GM12892 (cell line): Measurements from ENCODE around the gene OSTN.

Source experiments
- POLR2A ChIP-seq: IDR thresholded peaks from 2 replicates; pipeline ENCODE4 v1.6.1; 2011; ENCODE audit warnings: low read depth, low read length, control low read depth
- POLR2AphosphoS5 ChIP-seq: IDR thresholded peaks from 2 replicates; pipeline ENCODE4 v1.6.1; 2011; ENCODE audit warnings: low read depth, low read length, control low read depth
- TAF1 ChIP-seq: IDR thresholded peaks from 2 replicates; pipeline ENCODE4 v1.6.1; 2011; ENCODE audit warnings: low read depth, mild to moderate bottlenecking, control low read depth, low read length, borderline replicate concordance

- TF ChIP-seq POLR2A (no peak), POLR2AphosphoS5 (no peak), TAF1 (no peak)
Observed at GRCh38 chr3:191220908-191221307, 21.9 kb downstream of the OSTN start.
